Activated CD8-positive, alpha-beta T cell treated with anti-CD3 and anti-CD28 coated beads for 36 hours (primary cell): ENCODE measurements around the gene FBXW11. TPM values are rescaled to one million over a fixed set of nuclear protein-coding genes. Genes with fewer than 3 reads are reported as not detected.
A peak's percentile ranks its signal among the peaks of the same experiment; 100 is the strongest.
"Not testable (repeated sequence)": the region's sequence is repeated elsewhere in the genome, so short reads cannot be mapped to it uniquely, and the experiment has no call there.

ENCODE experiments used
- ATAC-seq: fragments of 200-7000 bp; cut with Tn5 transposase; one replicate; pipeline ENCODE4 v1.10.0; 2021; ENCODE audit warnings: mild to moderate bottlenecking, moderate library complexity
- CTCF ChIA-PET: fragments of 350-600 bp; sonication (Branson Sonifier 250); formaldehyde crosslinking; loops from one replicate; lab custom pipeline; 2021; ENCODE audit warnings: antibody characterized with exemption; lab: Charles Lee
- POLR2A ChIA-PET: fragments of 350-600 bp; sonication (Branson Sonifier 250); formaldehyde crosslinking; loops from one replicate; lab custom pipeline; 2021; ENCODE audit warnings: antibody characterized with exemption; lab: Charles Lee
- DNase-seq: peaks from one replicate; pipeline ENCODE4 v3.0.0-alpha.2; 2020
- H3K27ac Mint-ChIP-seq: one replicate; pipeline ENCODE4 v1.8.0; 2021; ENCODE audit warnings: mild to moderate bottlenecking, mixed read lengths
- H3K27me3 Mint-ChIP-seq: one replicate; pipeline ENCODE4 v1.8.0; 2021; ENCODE audit warnings: mixed read lengths
- H3K36me3 Mint-ChIP-seq: one replicate; pipeline ENCODE4 v1.8.0; 2021; ENCODE audit warnings: low read depth, mixed read lengths
- H3K4me1 Mint-ChIP-seq: one replicate; pipeline ENCODE4 v1.8.0; 2021; ENCODE audit warnings: low read depth, mixed read lengths
- H3K4me3 Mint-ChIP-seq: one replicate; pipeline ENCODE4 v1.8.0; 2021; ENCODE audit warnings: mild to moderate bottlenecking, moderate library complexity, mixed read lengths
- H3K9me3 Mint-ChIP-seq: one replicate; pipeline ENCODE4 v1.8.0; 2021; ENCODE audit warnings: mixed read lengths
- CTCF ChIP-seq: fragments of 200-600 bp; IDR thresholded peaks from one replicate; pipeline ENCODE4 v1.8.0; 2022; ENCODE audit warnings: antibody characterized with exemption, mild to moderate bottlenecking
- intact Hi-C: fragments of 100-400 bp; cut with micrococcal nuclease; formaldehyde crosslinking; loops from one replicate; pipeline ENCODE4 v1.10.0; 2022
- total RNA-seq, 2 experiments: library from RNA; stranded (reverse); gene quantifications; one replicate each; pipeline ENCODE4 v1.2.3, GENCODE V29; 2021

FBXW11 gene
- total RNA-seq, 2 experiments from 2014 or later: 49.3 to 52.6 TPM

GRCh38 chr5:171941675-171942074, 64.8 kb downstream of the FBXW11 start:
- ChIA-PET POLR2A (interaction anchor here (1.1 to 1.4 kb wide), 2 partner anchors 16 to 19 kb away, joined by 3 to 4 read pairs; no protein-coding TSS in a partner anchor), CTCF (interaction anchor here (1.2 kb wide), 1 partner anchor 103 kb away, joined by 3 read pairs; no protein-coding TSS in a partner anchor)
- H3K4me3 Mint-ChIP-seq, intact Hi-C loops, DNase-seq, H3K9me3 Mint-ChIP-seq, H3K27me3 Mint-ChIP-seq, H3K27ac Mint-ChIP-seq, ATAC-seq: not testable (repeated sequence)
- H3K36me3 Mint-ChIP-seq: peaks cover 16% of the 10 kb centered on the region
- peaks cover 47% of the 10 kb centered on the region for H3K4me1 Mint-ChIP-seq

- Mint-ChIP-seq H3K27ac (peak overlapping the region; percentile 30), H3K4me1 (peaks cover 44% of the 10 kb centered on the region), H3K36me3 (peaks cover 13% of the 10 kb centered on the region)
- DNase-seq, H3K9me3 Mint-ChIP-seq, intact Hi-C loops, H3K4me3 Mint-ChIP-seq, POLR2A ChIA-PET, H3K27me3 Mint-ChIP-seq: not testable (repeated sequence)
- CTCF ChIA-PET: interaction anchor here (1.2 kb wide), 1 partner anchor 103 kb away, joined by 3 read pairs; no protein-coding TSS in a partner anchor
- peak; percentile 70 for ATAC-seq
These were observed 65.2 kb downstream of the FBXW11 start for GRCh38 chr5:171941275-171941674.

- no peak for TF ChIP-seq CTCF
- Mint-ChIP-seq H3K27ac (no peak overlapping the region), H3K9me3 (no peaks in the 10 kb centered on the region), H3K27me3 (no peaks in the 10 kb centered on the region), H3K36me3 (peaks cover 10% of the 10 kb centered on the region), H3K4me3 (no peak overlapping the region), H3K4me1 (peaks cover 35% of the 10 kb centered on the region)
- intact Hi-C loops: no loop called here
- ChIA-PET CTCF (interaction anchor here (1.0 kb wide), 1 partner anchor 28 kb away, joined by 3 read pairs; no protein-coding TSS in a partner anchor), POLR2A (no interaction called here)
- DNase-seq (no peak), ATAC-seq (no peak)
These were observed 66.5 kb downstream of the FBXW11 start for GRCh38 chr5:171939951-171940350.

- Mint-ChIP-seq H3K4me1 (peaks cover 32% of the 10 kb centered on the region), H3K9me3 (peaks cover 3% of the 10 kb centered on the region), H3K4me3 (no peak overlapping the region), H3K27ac (no peak overlapping the region), H3K36me3 (peaks cover 15% of the 10 kb centered on the region), H3K27me3 (no peaks in the 10 kb centered on the region)
- ChIA-PET CTCF (no interaction called here), POLR2A (no interaction called here)
- no peak for TF ChIP-seq CTCF
- DNase-seq: no peak
- ATAC-seq: no peak
- intact Hi-C loops: no loop called here
These were observed 68.1 kb downstream of the FBXW11 start for GRCh38 chr5:171938358-171938757.

- POLR2A ChIA-PET: interaction anchor here (0.6 to 1.7 kb wide), 2 partner anchors 21 to 59 kb away, joined by 3 to 4 read pairs; no protein-coding TSS in a partner anchor
- Mint-ChIP-seq H3K9me3 (peaks cover 3% of the 10 kb centered on the region), H3K27ac (no peak overlapping the region), H3K4me1 (peaks cover 28% of the 10 kb centered on the region), H3K36me3 (peaks cover 20% of the 10 kb centered on the region), H3K27me3 (no peaks in the 10 kb centered on the region), H3K4me3 (no peak overlapping the region)
- CTCF ChIA-PET: interaction anchor here (1.0 to 1.8 kb wide), 4 partner anchors 16 to 69 kb away, joined by 3 to 5 read pairs (median 4); partner anchors contain the start of gene FBXW11
- ATAC-seq: no peak
- TF ChIP-seq CTCF: no peak
- no peak for DNase-seq
- intact Hi-C loops: no loop called here
These were observed 69.1 kb downstream of the FBXW11 start for GRCh38 chr5:171937351-171937750.

- Mint-ChIP-seq H3K27me3 (no peaks in the 10 kb centered on the region), H3K4me3 (no peak overlapping the region), H3K9me3 (peaks cover 3% of the 10 kb centered on the region), H3K4me1 (peaks cover 38% of the 10 kb centered on the region), H3K36me3 (peaks cover 33% of the 10 kb centered on the region), H3K27ac (no peak overlapping the region)
- TF ChIP-seq CTCF: no peak
- POLR2A ChIA-PET: no interaction called here
- intact Hi-C loops: no loop called here
- ATAC-seq (no peak), DNase-seq (no peak)
- CTCF ChIA-PET: no interaction called here
These were observed 71.9 kb downstream of the FBXW11 start for GRCh38 chr5:171934586-171934985.
